ENCODE data around the gene ERICH6B.

The ERICH6B gene

DNA sequence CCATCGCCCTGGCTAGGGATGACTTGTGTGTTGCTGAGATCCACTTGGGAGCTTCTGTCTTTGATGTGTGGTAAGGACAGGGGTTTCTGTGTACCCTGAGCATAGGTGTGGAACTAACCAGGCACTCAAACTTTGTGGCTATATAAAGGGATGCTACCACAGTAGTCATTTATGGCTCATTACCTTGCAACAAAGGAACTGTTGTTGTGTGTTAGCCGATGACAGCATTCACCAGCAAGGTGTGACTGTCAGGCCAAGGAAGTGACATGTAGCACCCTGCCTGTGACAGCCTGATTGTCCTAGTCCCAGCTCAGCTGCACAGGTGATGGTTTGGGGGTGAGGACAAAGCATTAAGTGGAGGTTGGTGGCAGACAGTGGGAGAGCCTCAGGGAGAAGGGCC is 77.2 kb downstream of the ERICH6B start:
- Histone ChIP-seq H3K27me3 (ENCODE audit: control insufficient read depth, insufficient read depth, low read length) (no peaks in the 10 kb centered on the region), H3K9me3 (ENCODE audit: control insufficient read depth, insufficient read depth, low read length) (no peaks in the 10 kb centered on the region), H3K9ac (ENCODE audit: low read depth, low read length) (no peak overlapping the region), H3K36me3 (ENCODE audit: control insufficient read depth, insufficient read depth, low read length) (no peaks in the 10 kb centered on the region), H3K4me3 (ENCODE audit: low read depth, low read length) (no peak overlapping the region), H3K4me1 (ENCODE audit: control insufficient read depth, insufficient read depth, low read length) (no peaks in the 10 kb centered on the region)

GRCh38 chr13:45537516-45537915 is 78.0 kb downstream of the ERICH6B start:
- Histone ChIP-seq H3K36me3 (ENCODE audit: control insufficient read depth, insufficient read depth, low read length) (peaks cover 2% of the 10 kb centered on the region), H3K9ac (ENCODE audit: low read depth, low read length) (peak overlapping the region; percentile 47), H3K27me3 (ENCODE audit: control insufficient read depth, insufficient read depth, low read length) (no peaks in the 10 kb centered on the region), H3K4me1 (ENCODE audit: control insufficient read depth, insufficient read depth, low read length) (no peaks in the 10 kb centered on the region), H3K9me3 (ENCODE audit: control insufficient read depth, insufficient read depth, low read length) (no peaks in the 10 kb centered on the region), H3K4me3 (ENCODE audit: low read depth, low read length) (no peak overlapping the region)

GRCh38 chr13:45536224-45536623 is 79.3 kb downstream of the ERICH6B start:
- H3K9ac ChIP-seq (ENCODE audit: low read depth, low read length) = no peak overlapping the region
- peaks cover 2% of the 10 kb centered on the region for H3K36me3 ChIP-seq (ENCODE audit: control insufficient read depth, insufficient read depth, low read length)
- H3K9me3 ChIP-seq (ENCODE audit: control insufficient read depth, insufficient read depth, low read length) = no peaks in the 10 kb centered on the region

GRCh38 chr13:45534604-45535003 is 80.9 kb downstream of the ERICH6B start:
- Histone ChIP-seq H3K9me3 (ENCODE audit: control insufficient read depth, insufficient read depth, low read length) (no peaks in the 10 kb centered on the region), H3K9ac (ENCODE audit: low read depth, low read length) (no peak overlapping the region), H3K4me1 (ENCODE audit: control insufficient read depth, insufficient read depth, low read length) (no peaks in the 10 kb centered on the region), H3K27me3 (ENCODE audit: control insufficient read depth, insufficient read depth, low read length) (no peaks in the 10 kb centered on the region), H3K4me3 (ENCODE audit: low read depth, low read length) (no peak overlapping the region), H3K36me3 (ENCODE audit: control insufficient read depth, insufficient read depth, low read length) (peaks cover 2% of the 10 kb centered on the region)

More at GRCh38 chr13:45536224-45536623, 79.3 kb downstream of the ERICH6B start:
- Histone ChIP-seq H3K4me3 (ENCODE audit: low read depth, low read length) (no peak overlapping the region), H3K4me1 (ENCODE audit: control insufficient read depth, insufficient read depth, low read length) (no peaks in the 10 kb centered on the region), H3K27me3 (ENCODE audit: control insufficient read depth, insufficient read depth, low read length) (no peaks in the 10 kb centered on the region)

DNA sequence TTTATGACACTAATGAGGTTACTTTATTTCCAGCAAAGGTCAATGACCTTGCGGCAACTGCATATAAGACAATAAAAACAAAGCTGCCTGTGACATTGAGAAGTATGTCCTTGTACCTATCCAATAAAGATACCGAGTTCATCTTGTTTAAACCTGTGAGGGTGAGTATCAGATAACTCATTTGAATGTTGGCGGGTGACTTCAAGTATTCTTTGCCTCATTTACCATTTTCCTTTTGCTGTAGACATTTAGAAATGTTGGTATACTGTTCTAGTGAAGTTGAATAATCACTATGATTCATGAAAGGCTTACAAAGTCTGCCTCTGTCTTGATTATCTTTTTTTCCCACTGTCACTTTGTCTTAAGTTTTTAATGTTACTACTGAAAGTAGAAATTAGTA is 85.8 kb downstream of the ERICH6B start:
- H3K36me3 ChIP-seq (ENCODE audit: control insufficient read depth, insufficient read depth, low read length) = peaks cover 2% of the 10 kb centered on the region
- H3K4me3 ChIP-seq (ENCODE audit: low read depth, low read length) = no peak overlapping the region
- no peaks in the 10 kb centered on the region for H3K9me3 ChIP-seq (ENCODE audit: control insufficient read depth, insufficient read depth, low read length)
- no peaks in the 10 kb centered on the region for H3K27me3 ChIP-seq (ENCODE audit: control insufficient read depth, insufficient read depth, low read length)
- no peak overlapping the region for H3K9ac ChIP-seq (ENCODE audit: low read depth, low read length)
- no peaks in the 10 kb centered on the region for H3K4me1 ChIP-seq (ENCODE audit: control insufficient read depth, insufficient read depth, low read length)

GRCh38 chr13:45527699-45528462 is 87.7 kb downstream of the ERICH6B start:
- Histone ChIP-seq H3K27me3 (ENCODE audit: control insufficient read depth, insufficient read depth, low read length) (no peaks in the 10 kb centered on the region), H3K36me3 (ENCODE audit: control insufficient read depth, insufficient read depth, low read length) (peaks cover 2% of the 10 kb centered on the region), H3K4me1 (ENCODE audit: control insufficient read depth, insufficient read depth, low read length) (no peaks in the 10 kb centered on the region), H3K4me3 (ENCODE audit: low read depth, low read length) (no peak overlapping the region), H3K9ac (ENCODE audit: low read depth, low read length) (no peak overlapping the region), H3K9me3 (ENCODE audit: control insufficient read depth, insufficient read depth, low read length) (no peaks in the 10 kb centered on the region)

DNA sequence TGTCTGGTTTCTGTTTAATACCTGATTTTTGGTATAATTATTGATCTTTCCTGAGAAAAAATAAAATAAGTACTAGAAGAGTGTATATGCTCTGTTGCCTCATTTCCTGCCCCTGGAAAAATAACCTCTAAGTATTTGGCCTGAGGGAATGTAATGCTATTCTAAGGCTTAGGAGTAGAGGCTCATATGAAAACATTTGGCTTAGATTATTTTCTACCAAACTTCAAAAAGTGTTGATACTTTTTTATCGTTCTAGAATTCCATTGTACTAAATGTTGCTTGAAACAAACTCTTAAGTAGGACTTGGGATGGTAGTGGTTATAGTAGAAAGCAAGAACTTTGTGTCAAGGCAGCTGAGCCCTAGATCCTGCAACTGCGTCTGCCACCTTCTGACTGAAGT is 93.0 kb downstream of the ERICH6B start:
- H3K9ac ChIP-seq (ENCODE audit: low read depth, low read length) = no peak overlapping the region
- no peaks in the 10 kb centered on the region for H3K4me1 ChIP-seq (ENCODE audit: control insufficient read depth, insufficient read depth, low read length)
- no peak overlapping the region for H3K4me3 ChIP-seq (ENCODE audit: low read depth, low read length)
- no peaks in the 10 kb centered on the region for H3K27me3 ChIP-seq (ENCODE audit: control insufficient read depth, insufficient read depth, low read length)
- no peaks in the 10 kb centered on the region for H3K9me3 ChIP-seq (ENCODE audit: control insufficient read depth, insufficient read depth, low read length)
- peaks cover 3% of the 10 kb centered on the region for H3K36me3 ChIP-seq (ENCODE audit: control insufficient read depth, insufficient read depth, low read length)

DNA sequence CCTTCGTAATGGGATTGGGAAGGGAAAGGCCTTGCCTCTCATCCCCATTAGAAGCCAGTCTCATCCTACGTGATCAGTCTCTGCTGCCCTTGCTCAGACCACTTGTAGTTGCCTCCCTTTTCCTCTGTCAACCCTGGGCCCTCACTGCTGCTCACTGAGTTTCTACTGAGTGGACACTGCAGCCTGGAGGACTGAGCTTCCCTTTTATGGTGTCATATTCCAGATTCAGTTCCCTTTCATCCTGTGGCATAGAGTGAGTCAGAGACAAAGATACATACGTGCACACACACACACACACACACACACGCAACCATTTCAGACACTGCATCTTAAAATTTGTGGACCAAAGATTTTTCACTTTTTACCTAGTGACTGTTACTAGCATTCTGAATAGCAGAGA is 94.2 kb downstream of the ERICH6B start:
- Histone ChIP-seq H3K9me3 (ENCODE audit: control insufficient read depth, insufficient read depth, low read length) (no peaks in the 10 kb centered on the region), H3K27me3 (ENCODE audit: control insufficient read depth, insufficient read depth, low read length) (no peaks in the 10 kb centered on the region), H3K36me3 (ENCODE audit: control insufficient read depth, insufficient read depth, low read length) (peaks cover 6% of the 10 kb centered on the region), H3K4me3 (ENCODE audit: low read depth, low read length) (no peak overlapping the region), H3K4me1 (ENCODE audit: control insufficient read depth, insufficient read depth, low read length) (no peaks in the 10 kb centered on the region), H3K9ac (ENCODE audit: low read depth, low read length) (no peak overlapping the region)

GRCh38 chr13:45519493-45519892 is 96.0 kb downstream of the ERICH6B start:
- H3K36me3 ChIP-seq (ENCODE audit: control insufficient read depth, insufficient read depth, low read length) = peaks cover 6% of the 10 kb centered on the region
- no peak overlapping the region for H3K9ac ChIP-seq (ENCODE audit: low read depth, low read length)
- no peaks in the 10 kb centered on the region for H3K9me3 ChIP-seq (ENCODE audit: control insufficient read depth, insufficient read depth, low read length)
- H3K27me3 ChIP-seq (ENCODE audit: control insufficient read depth, insufficient read depth, low read length) = no peaks in the 10 kb centered on the region
- no peaks in the 10 kb centered on the region for H3K4me1 ChIP-seq (ENCODE audit: control insufficient read depth, insufficient read depth, low read length)
- H3K4me3 ChIP-seq (ENCODE audit: low read depth, low read length) = no peak overlapping the region

DNA sequence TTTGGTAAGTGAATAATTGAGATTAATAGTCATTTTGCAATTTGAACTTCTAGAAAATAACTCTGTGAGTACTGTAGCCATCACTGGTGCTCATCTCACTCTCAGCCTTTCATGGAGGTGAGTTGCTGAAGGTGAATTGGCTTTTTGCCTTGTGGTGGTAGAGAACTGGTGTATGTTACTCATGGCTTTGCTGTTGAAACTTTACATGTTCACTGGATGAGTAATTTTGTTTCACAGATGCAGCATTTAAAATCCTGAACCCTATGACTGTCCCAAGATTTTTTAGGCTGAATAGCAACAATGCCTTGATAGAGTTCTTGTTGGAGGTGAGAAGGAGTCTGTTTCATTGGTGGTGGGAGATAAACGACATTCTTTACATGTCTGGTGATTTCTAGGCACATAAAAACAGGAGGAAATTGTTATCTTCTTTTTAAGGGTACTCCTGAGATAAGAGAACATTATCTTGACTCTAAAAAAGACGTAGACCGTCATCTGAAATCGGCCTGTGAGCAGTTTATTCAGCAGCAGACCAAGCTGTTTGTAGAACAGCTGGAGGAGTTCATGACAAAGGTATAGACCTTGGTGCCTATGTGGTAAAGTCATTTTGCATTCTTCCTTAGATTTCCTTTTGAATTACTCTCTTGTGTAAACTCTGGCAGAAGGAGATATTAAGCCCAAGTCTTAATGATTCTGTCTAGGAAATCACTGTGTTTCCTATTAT is 96.9 kb downstream of the ERICH6B start:
- H3K27me3 ChIP-seq (ENCODE audit: control insufficient read depth, insufficient read depth, low read length) = no peaks in the 10 kb centered on the region
- no peak overlapping the region for H3K9ac ChIP-seq (ENCODE audit: low read depth, low read length)
- H3K9me3 ChIP-seq (ENCODE audit: control insufficient read depth, insufficient read depth, low read length) = no peaks in the 10 kb centered on the region
- no peaks in the 10 kb centered on the region for H3K4me1 ChIP-seq (ENCODE audit: control insufficient read depth, insufficient read depth, low read length)
- peaks cover 6% of the 10 kb centered on the region for H3K36me3 ChIP-seq (ENCODE audit: control insufficient read depth, insufficient read depth, low read length)
- no peak overlapping the region for H3K4me3 ChIP-seq (ENCODE audit: low read depth, low read length)

DNA sequence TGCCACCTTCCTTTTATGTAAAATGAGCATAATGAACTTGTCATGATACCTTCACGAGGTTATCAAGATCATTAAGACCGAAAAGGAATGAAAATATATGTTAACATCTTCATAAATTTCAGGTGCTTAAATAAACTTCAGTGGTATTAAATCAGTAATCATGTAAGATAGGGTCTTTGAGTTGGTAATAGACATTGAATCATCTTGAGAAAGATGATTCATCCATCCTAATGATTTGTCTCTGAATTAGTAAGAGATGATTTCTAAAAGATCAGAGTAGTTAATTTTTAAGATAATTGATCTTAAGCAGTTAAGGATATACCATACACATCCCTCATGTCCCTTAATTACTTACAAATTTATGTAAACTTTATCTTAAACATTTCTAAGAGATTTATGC is 98.8 kb downstream of the ERICH6B start:
- Histone ChIP-seq H3K9me3 (ENCODE audit: control insufficient read depth, insufficient read depth, low read length) (no peaks in the 10 kb centered on the region), H3K4me3 (ENCODE audit: low read depth, low read length) (no peak overlapping the region), H3K27me3 (ENCODE audit: control insufficient read depth, insufficient read depth, low read length) (no peaks in the 10 kb centered on the region), H3K36me3 (ENCODE audit: control insufficient read depth, insufficient read depth, low read length) (peaks cover 14% of the 10 kb centered on the region), H3K4me1 (ENCODE audit: control insufficient read depth, insufficient read depth, low read length) (no peaks in the 10 kb centered on the region), H3K9ac (ENCODE audit: low read depth, low read length) (no peak overlapping the region)

DNA sequence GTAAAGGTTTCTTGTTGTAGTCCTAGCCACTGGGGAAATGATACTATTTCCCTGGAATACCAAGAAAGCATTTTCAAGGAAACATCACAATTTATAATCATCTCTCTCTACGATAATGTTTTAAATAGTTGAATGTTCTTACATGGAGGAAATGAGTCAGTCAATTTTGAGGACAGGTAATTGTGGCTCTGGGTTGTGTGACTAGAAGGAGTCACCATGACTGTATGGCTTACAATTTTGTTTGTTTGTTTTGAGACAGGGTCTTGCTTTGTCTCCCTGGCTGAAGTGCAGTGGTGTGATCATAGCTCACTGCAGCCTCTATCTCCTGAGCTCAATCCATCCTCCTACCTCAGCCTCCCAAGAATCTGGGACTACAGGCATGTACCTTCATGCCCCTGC is 103.4 kb downstream of the ERICH6B start:
- H3K9ac ChIP-seq (ENCODE audit: low read depth, low read length) = no peak overlapping the region
- H3K36me3 ChIP-seq (ENCODE audit: control insufficient read depth, insufficient read depth, low read length) = peaks cover 10% of the 10 kb centered on the region
- H3K27me3 ChIP-seq (ENCODE audit: control insufficient read depth, insufficient read depth, low read length) = no peaks in the 10 kb centered on the region
- H3K4me3 ChIP-seq (ENCODE audit: low read depth, low read length) = no peak overlapping the region
- no peaks in the 10 kb centered on the region for H3K4me1 ChIP-seq (ENCODE audit: control insufficient read depth, insufficient read depth, low read length)
- H3K9me3 ChIP-seq (ENCODE audit: control insufficient read depth, insufficient read depth, low read length) = no peaks in the 10 kb centered on the region
